Upper lobe of right lung (tissue), 1 donor: ENCODE measurements around the gene STAT3. TPM values are rescaled to one million over a fixed set of nuclear protein-coding genes. Genes with fewer than 3 reads are reported as not detected.

Experiments used
- ATAC-seq: fragments of 200-7000 bp; cut with Tn5 transposase; one replicate; pipeline ENCODE4 v1.9.1; 2020; ENCODE audit warnings: mild to moderate bottlenecking, moderate library complexity
- DNase-seq: peaks from one replicate; pipeline ENCODE4 v3.0.0-alpha.2; 2020
- H3K27ac ChIP-seq: fragments of 200-600 bp; one replicate; pipeline ENCODE4 v1.8.0; 2022
- H3K27me3 ChIP-seq: fragments of 200-600 bp; one replicate; pipeline ENCODE4 v1.8.0; 2022; ENCODE audit warnings: mild to moderate bottlenecking
- H3K36me3 ChIP-seq: fragments of 200-600 bp; one replicate; pipeline ENCODE4 v1.8.0; 2022
- H3K4me1 ChIP-seq: fragments of 200-600 bp; one replicate; pipeline ENCODE4 v1.8.0; 2022
- H3K4me3 ChIP-seq: fragments of 200-600 bp; one replicate; pipeline ENCODE4 v1.8.0; 2022; ENCODE audit warnings: mild to moderate bottlenecking
- H3K9me3 ChIP-seq: fragments of 200-600 bp; one replicate; pipeline ENCODE4 v1.8.0; 2022
- CTCF ChIP-seq: fragments of 200-600 bp; IDR thresholded peaks from one replicate; pipeline ENCODE4 v1.8.0; 2022; ENCODE audit warnings: antibody characterized with exemption
- intact Hi-C: fragments of 100-400 bp; cut with DNase I; formaldehyde crosslinking; loops from one replicate; pipeline ENCODE4 v1.11.0; 2022
- total RNA-seq: library from RNA; stranded (reverse); fragmentation: NEBNext Ultra II Directional; extraction: Animal tissue kit (Norgen Biotek cat#: 25700); gene quantifications from one replicate; pipeline ENCODE4 v1.2.1, GENCODE V29; 2021
- donor health status: DM: no; HTN: yes; CAD: no; lungs with severe emphysema.

Gene STAT3
- total RNA-seq, 1 donor from 2014 or later, result 309 TPM

- no peak for ATAC-seq
- no peak for TF ChIP-seq CTCF
- DNase-seq, result no peak
- intact Hi-C loops, result no loop called here
- peaks cover 40% of the 10 kb centered on the region for H3K4me1 ChIP-seq
- H3K27me3 ChIP-seq, result no peaks in the 10 kb centered on the region
- H3K36me3 ChIP-seq, result no peaks in the 10 kb centered on the region
- peak overlapping the region; percentile 85 for H3K4me3 ChIP-seq
- no peaks in the 10 kb centered on the region for H3K9me3 ChIP-seq
- H3K27ac ChIP-seq, result peak overlapping the region; percentile 61
Measured at GRCh38 chr17:42274253-42274542, 114.0 kb downstream of the STAT3 start.

GRCh38 chr17:42273474-42274252, 114.6 kb downstream of the STAT3 start:
- no peak for TF ChIP-seq CTCF
- Histone ChIP-seq H3K4me1 (peaks cover 40% of the 10 kb centered on the region), H3K27ac (no peak overlapping the region), H3K27me3 (no peaks in the 10 kb centered on the region), H3K36me3 (no peaks in the 10 kb centered on the region), H3K9me3 (no peaks in the 10 kb centered on the region), H3K4me3 (no peak overlapping the region)
- DNase-seq, result no peak
- intact Hi-C loops, result no loop called here
- ATAC-seq, result no peak

- intact Hi-C loops, result no loop called here
- ATAC-seq, result no peak
- Histone ChIP-seq H3K4me3 (no peak overlapping the region), H3K27me3 (no peaks in the 10 kb centered on the region), H3K36me3 (no peaks in the 10 kb centered on the region), H3K4me1 (peaks cover 39% of the 10 kb centered on the region), H3K9me3 (no peaks in the 10 kb centered on the region), H3K27ac (no peak overlapping the region)
- TF ChIP-seq CTCF, result no peak
- no peak for DNase-seq
Measured at GRCh38 chr17:42272162-42272907, 115.9 kb downstream of the STAT3 start.

- no peak for DNase-seq
- H3K27ac ChIP-seq, result no peak overlapping the region
- intact Hi-C loops, result no loop called here
- no peak for ATAC-seq
- TF ChIP-seq CTCF, result no peak
- no peaks in the 10 kb centered on the region for H3K27me3 ChIP-seq
- no peaks in the 10 kb centered on the region for H3K36me3 ChIP-seq
- peaks cover 38% of the 10 kb centered on the region for H3K4me1 ChIP-seq
- H3K9me3 ChIP-seq, result no peaks in the 10 kb centered on the region
- H3K4me3 ChIP-seq, result no peak overlapping the region
Measured at GRCh38 chr17:42271779-42272035, 116.5 kb downstream of the STAT3 start.

GRCh38 chr17:42271006-42271778, 117.0 kb downstream of the STAT3 start:
- Histone ChIP-seq H3K9me3 (no peaks in the 10 kb centered on the region), H3K27me3 (no peaks in the 10 kb centered on the region), H3K4me1 (peaks cover 39% of the 10 kb centered on the region), H3K4me3 (no peak overlapping the region), H3K36me3 (no peaks in the 10 kb centered on the region), H3K27ac (no peak overlapping the region)
- ATAC-seq (no peak), DNase-seq (no peak)
- no peak for TF ChIP-seq CTCF
- intact Hi-C loops, result no loop called here
